HCT116 (cell line): ENCODE data around the gene GAMT. TPM values are rescaled to one million over a fixed set of nuclear protein-coding genes. Genes with fewer than 3 reads are reported as not detected.

Experiments
- ATAC-seq: fragments of 200-7000 bp; cut with Tn5 transposase; 2 replicates; pipeline ENCODE4 v1.9.1; 2020; ENCODE audit warnings: mild to moderate bottlenecking, moderate library complexity
- BruUV-seq: library from RNA; stranded (reverse); fragments of 400-500 nt; replicated peaks from 2 replicates; lab custom pipeline; 2021; lab: Mats Ljungman, UMichigan
- CTCF ChIA-PET: fragments of 300-600 bp; sonication (Branson Sonifier 250); formaldehyde crosslinking; loops from one replicate; lab custom pipeline; 2021; ENCODE audit warnings: antibody characterized with exemption; lab: Charles Lee
- POLR2A ChIA-PET: fragments of 300-600, 350-600 bp; sonication (Branson Sonifier 250); formaldehyde crosslinking; loops from one replicate; lab custom pipeline; 2021; ENCODE audit warnings: antibody characterized with exemption; lab: Charles Lee
- RAD21 ChIA-PET, 2 experiments: fragments of 300-600 bp; sonication (Branson Sonifier 250); formaldehyde crosslinking; loops; one replicate each; lab custom pipeline; 2023; ENCODE audit warnings: low total read pairs in 2 of 2; ENCODE audit not compliant: uncharacterized antibody in 2 of 2, unreplicated experiment in 2 of 2, low non-redundant PET in 1 of 2; lab: Charles Lee
- DNase-seq: peaks from one replicate; pipeline ENCODE4 v3.0.0-alpha.2; 2010; ENCODE audit warnings: low read depth, low spot score
- H2AFZ ChIP-seq: fragments of 200-600 bp; shearing (Covaris generic), sonication (generic); 2 replicates; pipeline ENCODE4 v1.6.1; 2017; ENCODE audit warnings: low read depth, mixed run types, mixed read lengths, antibody characterized with exemption, low read length; ENCODE audit not compliant: poor library complexity, severe bottlenecking
- H3K27ac ChIP-seq: 2 replicates; pipeline ENCODE4 v1.5.1; 2012; ENCODE audit warnings: low read depth, low read length
- H3K27me3 ChIP-seq: fragments of 200-600 bp; sonication (generic); 2 replicates; pipeline ENCODE4 v1.6.1; 2016; ENCODE audit warnings: mixed run types, low read length, mixed read lengths; ENCODE audit not compliant: insufficient read depth
- H3K36me3 ChIP-seq, 2 experiments: fragments of 200-500 bp in 1 of 2; fragments of 200-600 bp in 1 of 2; sonication (Bioruptor generic) in 1 of 2; sonication (generic) in 1 of 2; 2 replicates each; pipeline versions ENCODE4 v1.5.1 to v1.6.1; 2014 to 2016; ENCODE audit warnings: low read length in 2 of 2, inconsistent platforms in 1 of 2, mixed read lengths in 1 of 2, mixed run types in 1 of 2; ENCODE audit not compliant: insufficient read depth in 2 of 2, control insufficient read depth in 1 of 2
- H3K4me1 ChIP-seq, 2 experiments: fragments of 200-600 bp in 1 of 2; sonication (generic) in 1 of 2; 2 replicates each; pipeline versions ENCODE4 v1.5.1 to v1.6.1; 2012 to 2017; ENCODE audit warnings: low read length in 2 of 2, inconsistent platforms in 1 of 2, mild to moderate bottlenecking in 1 of 2, mixed read lengths in 1 of 2, mixed run types in 1 of 2, moderate library complexity in 1 of 2; ENCODE audit not compliant: insufficient read depth in 2 of 2, control insufficient read depth in 1 of 2
- H3K4me2 ChIP-seq: fragments of 200-600 bp; sonication (generic); 2 replicates; pipeline ENCODE4 v1.6.1; 2017; ENCODE audit warnings: mixed run types, low read length, mixed read lengths
- H3K4me3 ChIP-seq, 2 experiments: fragments of 200-600 bp in 1 of 2; sonication (generic) in 1 of 2; replicated peaks in 1 of 2; 2 replicates each; pipeline ENCODE4 v1.5.1; 2011 to 2016; ENCODE audit warnings: low read length in 2 of 2, control low read depth in 1 of 2, low read depth in 1 of 2, mild to moderate bottlenecking in 1 of 2, mixed read lengths in 1 of 2, mixed run types in 1 of 2
- H3K79me2 ChIP-seq: fragments of 200-600 bp; sonication (generic); 2 replicates; pipeline ENCODE4 v1.6.1; 2017; ENCODE audit warnings: mild to moderate bottlenecking, mixed run types, low read length, moderate library complexity, mixed read lengths; ENCODE audit not compliant: insufficient read depth
- H3K9ac ChIP-seq: fragments of 200-600 bp; sonication (generic); 2 replicates; pipeline ENCODE4 v1.6.1; 2016; ENCODE audit warnings: low read length, mixed read lengths
- H3K9me2 ChIP-seq: fragments of 200-600 bp; sonication (generic), shearing (Covaris generic); 2 replicates; pipeline ENCODE4 v1.6.1; 2017; ENCODE audit warnings: mixed run types, mild to moderate bottlenecking, moderate library complexity; ENCODE audit not compliant: insufficient read depth
- H3K9me3 ChIP-seq, 2 experiments: fragments of 200-500 bp in 1 of 2; fragments of 200-600 bp in 1 of 2; sonication (Bioruptor generic) in 1 of 2; sonication (generic) in 1 of 2; 2 replicates each; pipeline ENCODE4 v1.6.1; 2014 to 2017; ENCODE audit warnings: low read length in 2 of 2, mixed read lengths in 2 of 2, inconsistent platforms in 1 of 2, low read depth in 1 of 2, mild to moderate bottlenecking in 1 of 2, mixed run types in 1 of 2, moderate library complexity in 1 of 2; ENCODE audit not compliant: control insufficient read depth in 1 of 2, insufficient read depth in 1 of 2
- H4K20me1 ChIP-seq: fragments of 200-600 bp; sonication (generic), shearing (Covaris generic); 2 replicates; pipeline ENCODE4 v1.6.1; 2017; ENCODE audit warnings: mixed run types, mild to moderate bottlenecking, moderate library complexity; ENCODE audit not compliant: insufficient read depth
- CBX3 ChIP-seq: IDR thresholded peaks from 2 replicates; pipeline ENCODE4 v1.6.1; 2012; ENCODE audit warnings: low read depth
- CEBPB ChIP-seq: IDR thresholded peaks from 2 replicates; pipeline ENCODE4 v1.6.1; 2012; ENCODE audit warnings: low read depth
- CTCF ChIP-seq, 3 experiments: fragments of 200-600 bp in 1 of 3; sonication (generic) in 1 of 3; IDR thresholded peaks in 2 of 3; conservative IDR thresholded peaks in 1 of 3; 2 replicates each; pipeline ENCODE4 v1.5.1; 2012 to 2017; ENCODE audit warnings: low read depth in 2 of 3, low read length in 2 of 3, antibody characterized with exemption in 1 of 3, borderline replicate concordance in 1 of 3, control low read depth in 1 of 3, mild to moderate bottlenecking in 1 of 3, mixed read lengths in 1 of 3, mixed run types in 1 of 3, moderate library complexity in 1 of 3; ENCODE audit not compliant: insufficient read depth in 1 of 3
- ELF1 ChIP-seq: IDR thresholded peaks from 2 replicates; pipeline ENCODE4 v1.6.1; 2012; ENCODE audit warnings: low read depth, borderline replicate concordance
- EZH2phosphoT487 ChIP-seq: fragments of 200-600 bp; IDR thresholded peaks from 2 replicates; pipeline ENCODE4 v1.6.1; 2018; ENCODE audit warnings: antibody characterized with exemption, borderline replicate concordance
- MAX ChIP-seq: IDR thresholded peaks from 2 replicates; pipeline ENCODE4 v1.6.1; 2012
- POLR2AphosphoS5 ChIP-seq: IDR thresholded peaks from 2 replicates; pipeline ENCODE4 v1.6.1; 2011; ENCODE audit warnings: mild to moderate bottlenecking, low read depth, low read length, moderate library complexity
- RAD21 ChIP-seq: IDR thresholded peaks from 2 replicates; pipeline ENCODE4 v1.6.1; 2012; ENCODE audit warnings: low read depth, mild to moderate bottlenecking
- SIN3A ChIP-seq: IDR thresholded peaks from 2 replicates; pipeline ENCODE4 v1.6.1; 2012; ENCODE audit warnings: low read depth
- TCF7L2 ChIP-seq: IDR thresholded peaks from 2 replicates; pipeline ENCODE4 v1.7.0; 2011; ENCODE audit warnings: borderline replicate concordance, inconsistent platforms; ENCODE audit not compliant: insufficient read depth, insufficient read length; ENCODE audit errors: extremely low read depth
- YY1 ChIP-seq: IDR thresholded peaks from 2 replicates; pipeline ENCODE4 v1.6.1; 2011; ENCODE audit warnings: low read length, low read depth, moderate library complexity, mild to moderate bottlenecking; ENCODE audit not compliant: insufficient replicate concordance; ENCODE audit errors: extremely low read depth
- ZFX ChIP-seq: fragments of 450-650 bp; IDR thresholded peaks from 2 replicates; pipeline ENCODE4 v1.6.1; 2017
- intact Hi-C: fragments of 100-400 bp; cut with micrococcal nuclease; formaldehyde crosslinking; loops from 2 replicates; pipeline ENCODE4 v1.10.0; 2022
- total RNA-seq: library from RNA; stranded (reverse); gene quantifications from one replicate; pipeline ENCODE4 v1.2.1, GENCODE V29; 2021; ENCODE audit not compliant: unreplicated experiment

The GAMT gene
- total RNA-seq, 1 experiment from 2014 or later: 102 TPM

- peaks cover 15% of the 10 kb centered on the region for H3K79me2 ChIP-seq
- ATAC-seq: no peak
- H3K4me3 ChIP-seq: no peak overlapping the region
- no peaks in the 10 kb centered on the region for H4K20me1 ChIP-seq
- H3K9me3 ChIP-seq: no peaks in the 10 kb centered on the region
- no peak overlapping the region for H3K9ac ChIP-seq
- POLR2A ChIA-PET: no interaction called here
- no peak for TF ChIP-seq CEBPB
- TF ChIP-seq EZH2phosphoT487: no peak
- no peak for TF ChIP-seq ZFX
- no peak for TF ChIP-seq TCF7L2
- TF ChIP-seq POLR2AphosphoS5: no peak
- no peak for TF ChIP-seq SIN3A
- no peak for TF ChIP-seq MAX
- no peak for TF ChIP-seq RAD21
- TF ChIP-seq, all 23 proteins: peak for 0
- H3K4me1 ChIP-seq: peaks cover 5 to 16% of the 10 kb centered on the region in 2 experiments
- CTCF ChIA-PET: no interaction called here
- H3K27me3 ChIP-seq: no peaks in the 10 kb centered on the region
- no peaks in the 10 kb centered on the region for H3K9me2 ChIP-seq
- intact Hi-C loops: no loop called here
- no peak for DNase-seq
- no peak overlapping the region for H3K27ac ChIP-seq
- RAD21 ChIA-PET: no interaction called here
- no peak overlapping the region for H2AFZ ChIP-seq
- no peak overlapping the region for H3K4me2 ChIP-seq
- BruUV-seq: no TSS peak
- H3K36me3 ChIP-seq: peaks cover 0 to 8% of the 10 kb centered on the region in 2 experiments; a peak in 2 of 4 replicates
Observed at GRCh38 chr19:1385816-1386215, 15.5 kb downstream of the GAMT start.

- POLR2A ChIA-PET: no interaction called here
- peak overlapping the region; percentile 80 to 92 for H3K4me3 ChIP-seq
- H3K27ac ChIP-seq: peak overlapping the region; percentile 60
- no peak for ATAC-seq
- BruUV-seq: TSS peak; percentile 47
- no peaks in the 10 kb centered on the region for H3K9me2 ChIP-seq
- intact Hi-C loops: no loop called here
- H2AFZ ChIP-seq: no peak overlapping the region
- H3K9ac ChIP-seq: peak overlapping the region; percentile 94
- peaks cover 5 to 16% of the 10 kb centered on the region in 2 experiments for H3K4me1 ChIP-seq
- TF ChIP-seq YY1: no peak
- no peak for TF ChIP-seq CBX3
- no peak for TF ChIP-seq ELF1
- TF ChIP-seq EZH2phosphoT487: no peak
- no peak for TF ChIP-seq ZFX
- TF ChIP-seq TCF7L2: no peak
- TF ChIP-seq CTCF (IDR thresholded peaks at IDR 0.05 in 2 of 3, conservative IDR thresholded peaks at IDR 0.05 in 1 of 3; ENCODE audit: borderline replicate concordance in 1 of 3, insufficient read depth in 1 of 3, low read depth in 2 of 3, low read length in 2 of 3): no peak
- no peak for TF ChIP-seq MAX
- no peak for DNase-seq
- no peaks in the 10 kb centered on the region for H3K27me3 ChIP-seq
- CTCF ChIA-PET: no interaction called here
- RAD21 ChIA-PET: no interaction called here
- H3K4me2 ChIP-seq: peak overlapping the region; percentile 97
- peaks cover 15% of the 10 kb centered on the region for H3K79me2 ChIP-seq
- H3K9me3 ChIP-seq: no peaks in the 10 kb centered on the region
- peaks cover 0 to 8% of the 10 kb centered on the region in 2 experiments; a peak in 2 of 4 replicates for H3K36me3 ChIP-seq
- no peaks in the 10 kb centered on the region for H4K20me1 ChIP-seq
Observed at GRCh38 chr19:1384478-1385110, 16.7 kb downstream of the GAMT start.
